SHP77 (cell line): ENCODE measurements around the gene SNORC.
A peak's percentile ranks its signal among the peaks of the same experiment; 100 is the strongest.

Experiments
- DNase-seq, 2 experiments: peaks; one replicate each; lab custom pipeline; 2025; lab: John Stamatoyannopoulos, UW

SNORC gene

GRCh38 chr2:232882505-232883115, 12.5 kb downstream of the SNORC start:
- no peak for DNase-seq

- no peak for DNase-seq
Measured at GRCh38 chr2:232883116-232883721, 13.2 kb downstream of the SNORC start.

- no peak for DNase-seq
Measured at GRCh38 chr2:232884001-232884421, 13.9 kb downstream of the SNORC start.

- no peak for DNase-seq
Measured at GRCh38 chr2:232884549-232885263, 14.6 kb downstream of the SNORC start.

GRCh38 chr2:232885264-232885961, 15.3 kb downstream of the SNORC start:
- DNase-seq = no peak

GRCh38 chr2:232886176-232886575, 16.1 kb downstream of the SNORC start:
- DNase-seq = no peak

GRCh38 chr2:232886632-232887031, 16.6 kb downstream of the SNORC start:
- DNase-seq = no peak

- DNase-seq = no peak
Measured at GRCh38 chr2:232887171-232887850, 17.2 kb downstream of the SNORC start.

- no peak for DNase-seq
Measured at GRCh38 chr2:232888099-232888836, 18.2 kb downstream of the SNORC start.

GRCh38 chr2:232888839-232889529, 18.9 kb downstream of the SNORC start:
- no peak for DNase-seq

- DNase-seq = no peak
Measured at GRCh38 chr2:232889876-232890401, 19.9 kb downstream of the SNORC start.

GRCh38 chr2:232890536-232890895, 20.5 kb downstream of the SNORC start:
- no peak for DNase-seq

GRCh38 chr2:232890896-232891601, 21.0 kb downstream of the SNORC start:
- peak; percentile 44 to 79 for DNase-seq

GRCh38 chr2:232891621-232892071, 21.6 kb downstream of the SNORC start:
- no peak for DNase-seq

GRCh38 chr2:232892221-232892620, 22.2 kb downstream of the SNORC start:
- no peak for DNase-seq

GRCh38 chr2:232892843-232893242, 22.8 kb downstream of the SNORC start:
- no peak for DNase-seq

- DNase-seq = no peak
Measured at GRCh38 chr2:232893834-232894233, 23.8 kb downstream of the SNORC start.

GRCh38 chr2:232894251-232894650, 24.2 kb downstream of the SNORC start:
- DNase-seq = no peak

- no peak for DNase-seq
Measured at GRCh38 chr2:232894746-232895145, 24.7 kb downstream of the SNORC start.

GRCh38 chr2:232896111-232896510, 26.0 kb downstream of the SNORC start:
- no peak for DNase-seq
